Stomach (tissue), 9 donors: Measurements from ENCODE around the gene PDPN. TPM values are rescaled to one million over a fixed set of nuclear protein-coding genes. Genes with fewer than 3 reads are reported as not detected.

Experiments used
- DNase-seq, 2 donors: peaks; one replicate each; pipeline versions ENCODE4 v3.0.0 to v3.0.0-alpha.2; 2013 to 2019
- H3K27ac ChIP-seq, 5 donors: fragments of 200-600 bp in 4 of 5; sonication (generic) in 4 of 5; one replicate each; pipeline ENCODE4 v1.5.1; 2013 to 2019; ENCODE audit warnings: mild to moderate bottlenecking in 1 of 5, moderate library complexity in 1 of 5
- H3K27me3 ChIP-seq, 3 donors: fragments of 200-600 bp; sonication (generic); one replicate each; pipeline ENCODE4 v1.5.1; 2017 to 2019; ENCODE audit warnings: mixed run types in 1 of 3
- H3K36me3 ChIP-seq, 4 donors: fragments of 200-600 bp; sonication (generic); 1 replicate in 3 of 4; 2 replicates in 1 of 4; pipeline ENCODE4 v1.5.1; 2016 to 2019
- H3K4me1 ChIP-seq, 4 donors: fragments of 200-600 bp; sonication (generic); one replicate each; pipeline ENCODE4 v1.5.1; 2016 to 2019
- H3K4me3 ChIP-seq, 4 donors: fragments of 200-600 bp; sonication (generic) in 3 of 4; one replicate each; pipeline ENCODE4 v1.5.1; 2016 to 2019; ENCODE audit warnings: mild to moderate bottlenecking in 1 of 4
- H3K9me3 ChIP-seq, 4 donors: fragments of 200-600 bp; sonication (generic); one replicate each; pipeline ENCODE4 v1.5.1; 2016 to 2019
- CTCF ChIP-seq, 7 experiments: fragments of 450-650 bp in 4 of 7; fragments of 200-600 bp in 3 of 7; sonication (generic) in 3 of 7; IDR thresholded peaks; one replicate each; pipeline ENCODE4 v1.5.1; 2016 to 2019; ENCODE audit warnings: antibody characterized with exemption in 7 of 7, control low read depth in 2 of 7, mild to moderate bottlenecking in 1 of 7
- EP300 ChIP-seq: sonication (generic); formaldehyde crosslinking; IDR thresholded peaks from one replicate; pipeline ENCODE4 v1.6.1; 2017; ENCODE audit warnings: antibody characterized with exemption
- POLR2A ChIP-seq, 4 donors: fragments of 450-650 bp; IDR thresholded peaks; one replicate each; pipeline ENCODE4 v1.6.1; 2016; ENCODE audit warnings: antibody characterized with exemption in 4 of 4, control low read depth in 2 of 4, mild to moderate bottlenecking in 1 of 4, moderate library complexity in 1 of 4
- POLR2AphosphoS5 ChIP-seq, 3 donors: sonication (generic); formaldehyde crosslinking; IDR thresholded peaks; one replicate each; pipeline ENCODE4 v1.6.1; 2016; ENCODE audit warnings: antibody characterized with exemption in 3 of 3
- WGBS, 5 donors: extraction: QIAGEN DNeasy Blood & Tissue Kit in 3 of 5; methylation state at CpG; one replicate each; pipeline versions ENCODE4 v1.1.5 to v1.1.7; 2013 to 2018; 5-methylcytosine and 5-hydroxymethylcytosine counted together
- intact Hi-C: fragments of 100-400 bp; cut with DNase I; formaldehyde crosslinking; loops from one replicate; pipeline ENCODE4 v1.15.1; 2023; ENCODE audit warnings: low total_unique reads
- polyA plus RNA-seq, 3 donors: library from polyadenylated mRNA; stranded (reverse); fragments of 200-250 nt; gene quantifications; one replicate each; pipeline ENCODE4 v1.2.3, GENCODE V29; 2013
- total RNA-seq, 5 donors: library from RNA; depleted of rRNA; stranded (reverse); fragments of >200 nt; gene quantifications; one replicate each; pipeline versions ENCODE4 v1.1.0 to v1.2.3, GENCODE V29; 2014 to 2016
- donor health status: healthy with polysubstance abuse.
- donor health status: Bipolar disorder and iron deficiency.
- donor health status: healthy.

Gene PDPN
- total and polyA plus RNA-seq, 8 donors, result 2.9 to 37.4 (median 24.4) TPM; not detected in 1

GRCh38 chr1:13619909-13620308, 36.3 kb downstream of the PDPN start:
- peaks cover 0 to 32% (median 27%) of the 10 kb centered on the region in 4 donors for H3K4me1 ChIP-seq
- no peak overlapping the region for H3K4me3 ChIP-seq
- H3K27ac ChIP-seq, result peak overlapping the region in 4 of 5 donors; percentile 70 to 86 (median 80)
- DNase-seq, result no peak
- peaks cover 0 to 2% (median under 1%) of the 10 kb centered on the region in 4 donors for H3K36me3 ChIP-seq
- TF ChIP-seq POLR2A (IDR thresholded peaks at IDR 0.05), result no peak
- TF ChIP-seq POLR2AphosphoS5 (IDR thresholded peaks at IDR 0.05), result peak; percentile 46 to 80 (median 78)
- peak; percentile 86 for TF ChIP-seq EP300
- 29 to 42% (median 40%) methylated on average over 8 of the region's 8 CpGs for WGBS, 5 donors
- intact Hi-C loops, result no loop called here
- no peaks in the 10 kb centered on the region for H3K27me3 ChIP-seq
- H3K9me3 ChIP-seq, result no peaks in the 10 kb centered on the region

DNA sequence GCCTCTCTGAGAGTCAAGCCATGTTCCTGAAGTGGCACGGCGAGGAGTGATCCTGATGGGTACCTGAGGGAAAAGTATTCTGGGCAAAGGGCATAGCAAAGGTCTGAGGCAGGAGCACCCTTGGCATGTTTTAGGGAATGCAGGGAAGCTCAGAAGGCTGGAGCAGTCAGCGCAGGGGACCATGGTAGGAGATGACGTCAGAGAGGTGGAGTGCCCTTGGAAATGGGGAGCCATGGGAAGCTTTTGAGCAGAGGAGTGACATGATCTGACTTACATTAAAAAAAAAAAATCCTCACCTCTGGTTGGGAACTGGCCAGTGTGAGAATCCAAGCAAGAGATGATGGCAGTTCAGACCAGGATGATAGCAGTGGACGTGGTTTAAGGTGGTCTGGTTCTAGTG, 37.2 kb downstream of the PDPN start:
- no peak overlapping the region for H3K4me3 ChIP-seq
- H3K4me1 ChIP-seq, result peaks cover 0 to 32% (median 27%) of the 10 kb centered on the region in 4 donors
- H3K9me3 ChIP-seq, result no peaks in the 10 kb centered on the region
- DNase-seq, result no peak
- intact Hi-C loops, result no loop called here
- H3K27ac ChIP-seq, result peak overlapping the region in 4 of 5 donors; percentile 51 to 86 (median 74)
- H3K36me3 ChIP-seq, result no peaks in the 10 kb centered on the region
- no peaks in the 10 kb centered on the region for H3K27me3 ChIP-seq
- 79 to 91% (median 86%) methylated on average over 5 of the region's 5 CpGs for WGBS, 5 donors
- no peak for TF ChIP-seq EP300
- no peak for TF ChIP-seq POLR2A (IDR thresholded peaks at IDR 0.05)
- no peak for TF ChIP-seq POLR2AphosphoS5 (IDR thresholded peaks at IDR 0.05)
- no peak for TF ChIP-seq CTCF (IDR thresholded peaks at IDR 0.05)

GRCh38 chr1:13622446-13622845, 38.8 kb downstream of the PDPN start:
- H3K4me1 ChIP-seq, result peaks cover 0 to 25% (median 21%) of the 10 kb centered on the region in 4 donors
- H3K4me3 ChIP-seq, result no peak overlapping the region
- H3K9me3 ChIP-seq, result no peaks in the 10 kb centered on the region
- H3K27ac ChIP-seq, result no peak overlapping the region
- 90 to 97% (median 92%) methylated on average over 4 of the region's 4 CpGs for WGBS, 5 donors
- no peak for DNase-seq
- no peaks in the 10 kb centered on the region for H3K36me3 ChIP-seq
- intact Hi-C loops, result no loop called here
- TF ChIP-seq POLR2A (IDR thresholded peaks at IDR 0.05) (no peak), CTCF (IDR thresholded peaks at IDR 0.05) (no peak), POLR2AphosphoS5 (IDR thresholded peaks at IDR 0.05) (no peak), EP300 (no peak)
- no peaks in the 10 kb centered on the region for H3K27me3 ChIP-seq

- no peak overlapping the region for H3K4me3 ChIP-seq
- intact Hi-C loops, result no loop called here
- no peak for TF ChIP-seq CTCF (IDR thresholded peaks at IDR 0.05)
- TF ChIP-seq POLR2A (IDR thresholded peaks at IDR 0.05), result no peak
- no peak for TF ChIP-seq POLR2AphosphoS5 (IDR thresholded peaks at IDR 0.05)
- no peak for TF ChIP-seq EP300
- H3K36me3 ChIP-seq, result no peaks in the 10 kb centered on the region
- H3K27ac ChIP-seq, result no peak overlapping the region
- no peaks in the 10 kb centered on the region for H3K27me3 ChIP-seq
- no peaks in the 10 kb centered on the region for H3K9me3 ChIP-seq
- no peak for DNase-seq
- peaks cover 0 to 23% (median 20%) of the 10 kb centered on the region in 4 donors for H3K4me1 ChIP-seq
- 79 to 87% (median 85%) methylated on average over 9 of the region's 9 CpGs for WGBS, 5 donors
These were observed 39.5 kb downstream of the PDPN start for GRCh38 chr1:13623021-13623637.

GRCh38 chr1:13624526-13624925, 40.9 kb downstream of the PDPN start:
- DNase-seq, result no peak
- TF ChIP-seq POLR2A (IDR thresholded peaks at IDR 0.05), result no peak
- TF ChIP-seq POLR2AphosphoS5 (IDR thresholded peaks at IDR 0.05), result no peak
- no peak for TF ChIP-seq EP300
- no peak for TF ChIP-seq CTCF (IDR thresholded peaks at IDR 0.05)
- Histone ChIP-seq H3K4me3 (no peak overlapping the region), H3K27me3 (no peaks in the 10 kb centered on the region), H3K9me3 (no peaks in the 10 kb centered on the region), H3K27ac (no peak overlapping the region), H3K36me3 (no peaks in the 10 kb centered on the region), H3K4me1 (peaks cover 0 to 12% (median 11%) of the 10 kb centered on the region in 4 donors)
- WGBS, 5 donors, result 81 to 90% (median 86%) methylated on average over 6 of the region's 6 CpGs
- intact Hi-C loops, result no loop called here
